ENCODE measurements around the gene AK1. TPM values are rescaled to one million over a fixed set of nuclear protein-coding genes. Genes with fewer than 3 reads are reported as not detected.

Gene AK1
- total and polyA plus RNA-seq, 9 of the 15 experiments (the other 6 are each of a cell fraction or from before 2014, with no cell fraction given): 10.1 to 71.8 (median 39.0) TPM

DNA sequence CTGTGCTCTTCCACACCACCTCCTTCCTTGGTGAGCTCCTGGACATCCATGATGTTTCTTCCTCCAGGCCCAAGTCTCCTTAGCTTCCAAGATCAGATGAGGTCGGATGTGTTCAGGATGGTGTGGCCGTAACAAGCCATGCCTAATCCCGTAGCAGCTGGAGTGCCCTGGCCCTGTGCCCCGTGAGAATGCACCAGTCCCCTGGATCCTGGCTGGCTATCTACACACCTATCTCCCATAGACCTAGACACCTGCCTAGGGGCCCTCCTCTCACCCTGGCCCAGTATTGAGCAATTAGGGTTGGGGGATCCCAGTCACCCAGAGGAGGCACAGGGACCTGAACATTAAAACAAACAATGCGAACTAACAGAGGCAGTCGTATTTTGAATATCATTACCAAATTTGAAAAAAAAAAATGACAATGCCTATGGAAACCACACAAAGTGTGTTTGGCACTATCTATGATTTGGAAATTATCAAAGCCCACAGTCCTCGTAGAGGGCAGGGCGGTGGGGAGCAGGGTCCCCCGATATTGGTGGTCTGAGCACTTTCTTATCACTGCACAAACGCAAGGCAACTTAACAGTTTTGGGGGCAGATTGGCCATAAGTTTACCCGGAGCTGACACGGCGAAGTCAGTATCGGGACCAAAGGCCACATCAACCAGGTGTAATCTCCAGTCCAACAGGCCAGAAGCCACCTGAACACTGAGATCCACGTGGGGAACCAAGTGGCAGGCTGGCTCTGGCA is 36.2 kb downstream of the AK1 start:
- Histone ChIP-seq H3K27ac (ENCODE audit: extremely low read depth, low read depth, low read length) (no peak overlapping the region), H4K20me1 (replicated peaks; ENCODE audit: control insufficient read depth, insufficient read depth, low read length) (no peaks in the 10 kb centered on the region), H3K36me3 (ENCODE audit: control insufficient read depth, insufficient read depth, low read length) (no peaks in the 10 kb centered on the region), H3K9me3 (replicated peaks; ENCODE audit: control insufficient read depth, insufficient read depth, low read depth, low read length) (no peaks in the 10 kb centered on the region), H3K27me3 (ENCODE audit: control insufficient read depth in 2 of 2, insufficient read depth in 2 of 2, low read length in 2 of 2) (no peaks in the 10 kb centered on the region), H2AFZ (ENCODE audit: low read depth, low read length) (peak overlapping the region; percentile 12), H3K4me3 (no peak overlapping the region), H3K79me2 (ENCODE audit: control insufficient read depth, insufficient read depth, low read length) (no peaks in the 10 kb centered on the region), H3K9me1 (ENCODE audit: control insufficient read depth, insufficient read depth, low read length) (peaks cover 3% of the 10 kb centered on the region), H3K4me1 (replicated peaks in 1 of 2; ENCODE audit: control insufficient read depth in 2 of 2, insufficient read depth in 2 of 2, low read length in 2 of 2) (peaks cover 13 to 27% of the 10 kb centered on the region in 2 experiments), H3K4me2 (ENCODE audit: insufficient read depth, low read length) (no peak overlapping the region), H3K9ac (ENCODE audit: insufficient read depth in 1 of 2, low read depth in 2 of 2, low read length in 2 of 2) (peak overlapping the region in 1 of 2 experiments; percentile 23; a peak in 1 of 4 replicates)
- in situ Hi-C loops (cut with MboI) (no loop called here), intact Hi-C loops (cut with micrococcal nuclease) (no loop called here)
- POLR2A ChIA-PET: interaction anchor here (0.6 to 1.3 kb wide), 4 partner anchors 11 to 215 kb away, joined by 3 to 5 read pairs (median 4); no protein-coding TSS in a partner anchor
- no peak for FAIRE-seq
- ATAC-seq: no peak
- CTCF ChIA-PET (ENCODE audit: low intra/inter-chr PET ratio): no interaction called here
- no peak for DNase-seq (ENCODE audit: extremely low read depth in 1 of 4, low spot score in 3 of 4)
- no TSS peak for BruUV-seq (replicated peaks)
- TF ChIP-seq FIP1L1 (IDR thresholded peaks at IDR 0.05; ENCODE audit: low read depth, low read length, poor library complexity, severe bottlenecking) (no peak), CBFA2T3 (IDR thresholded peaks at IDR 0.05) (0 out of 2 replicates have a peak, but pooled peaks have one; percentile 8), CEBPB (tag; IDR thresholded peaks at IDR 0.05) (0 out of 2 replicates have a peak, but pooled peaks have one; percentile 8)
- WGBS (ENCODE audit: insufficient coverage, low coverage, missing lambda C conversion rate): 43% methylated on average over 15 of the region's 15 CpGs
